Fibroblast of skin of scalp (primary cell): ENCODE results near the gene PKHD1.

Experiments used
- DNase-seq: peaks from one replicate; pipeline ENCODE4 v3.0.0-alpha.2; 2013

Gene PKHD1

GRCh38 chr6:51600514-51600913, 486.9 kb downstream of the PKHD1 start:
- DNase-seq: no peak

- no peak for DNase-seq
Observed at GRCh38 chr6:51598171-51598570, 489.2 kb downstream of the PKHD1 start.

DNA sequence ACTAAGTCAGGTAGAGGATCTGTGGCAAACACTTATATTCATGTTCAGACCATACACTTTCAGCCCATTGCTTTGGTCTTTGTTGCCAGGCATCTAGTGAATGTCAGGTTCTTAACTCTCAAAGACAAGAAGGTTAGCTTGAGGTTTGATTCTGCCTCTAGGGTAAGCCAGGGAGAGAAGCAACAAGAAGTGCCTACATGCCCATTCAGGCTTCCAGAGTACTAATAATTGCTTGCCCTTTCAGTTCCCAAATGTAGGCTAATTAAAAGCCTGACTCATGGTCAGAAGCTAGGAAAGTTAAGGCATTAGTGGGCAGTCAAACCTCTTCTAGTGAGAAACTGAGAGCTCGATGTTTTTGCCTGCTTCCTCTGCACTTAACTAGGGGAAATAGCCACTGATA, 492.4 kb downstream of the PKHD1 start:
- no peak for DNase-seq

DNA sequence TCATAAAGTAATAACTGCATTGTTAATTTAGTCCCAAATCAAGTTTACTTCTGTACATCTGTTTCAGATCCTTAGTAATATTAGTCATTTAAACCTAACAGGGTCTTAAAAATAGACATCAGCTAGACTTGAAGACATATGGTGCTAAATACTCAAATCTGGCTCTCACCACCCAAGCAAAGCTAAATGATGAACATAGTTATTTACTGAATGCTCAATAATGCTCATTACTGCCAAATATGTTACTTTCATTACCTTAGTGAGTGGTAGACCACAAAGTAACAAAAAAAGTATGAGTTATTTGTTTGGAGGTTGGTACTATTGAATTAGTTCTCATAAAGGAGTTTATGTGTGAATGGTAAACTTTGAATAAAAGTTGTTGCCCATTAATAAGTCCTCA, 502.1 kb downstream of the PKHD1 start:
- DNase-seq: no peak

DNA sequence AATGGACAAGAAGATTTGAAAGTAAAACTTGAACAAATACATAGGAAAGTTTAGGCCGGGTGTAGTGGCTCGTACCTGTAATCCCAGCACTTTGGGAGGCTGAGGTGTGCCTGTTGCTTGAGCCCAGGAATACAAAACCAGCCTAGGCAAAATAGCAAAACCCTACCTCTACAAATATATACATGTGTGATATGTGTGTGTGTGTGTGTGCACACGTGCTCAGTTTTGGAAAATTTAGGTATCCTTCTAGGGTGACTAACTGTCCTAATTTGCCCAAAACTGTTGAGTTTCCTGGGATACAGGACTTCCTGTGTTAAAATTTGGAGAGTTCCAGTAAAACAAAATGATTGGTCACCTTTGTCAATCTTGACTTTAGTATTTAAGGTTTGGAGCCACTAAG, 503.2 kb downstream of the PKHD1 start:
- DNase-seq: no peak

GRCh38 chr6:51578994-51579393, 508.4 kb downstream of the PKHD1 start:
- DNase-seq: no peak

- DNase-seq: no peak
Observed at GRCh38 chr6:51578362-51578761, 509.1 kb downstream of the PKHD1 start.

GRCh38 chr6:51574040-51574439, 513.4 kb downstream of the PKHD1 start:
- DNase-seq: no peak

DNA sequence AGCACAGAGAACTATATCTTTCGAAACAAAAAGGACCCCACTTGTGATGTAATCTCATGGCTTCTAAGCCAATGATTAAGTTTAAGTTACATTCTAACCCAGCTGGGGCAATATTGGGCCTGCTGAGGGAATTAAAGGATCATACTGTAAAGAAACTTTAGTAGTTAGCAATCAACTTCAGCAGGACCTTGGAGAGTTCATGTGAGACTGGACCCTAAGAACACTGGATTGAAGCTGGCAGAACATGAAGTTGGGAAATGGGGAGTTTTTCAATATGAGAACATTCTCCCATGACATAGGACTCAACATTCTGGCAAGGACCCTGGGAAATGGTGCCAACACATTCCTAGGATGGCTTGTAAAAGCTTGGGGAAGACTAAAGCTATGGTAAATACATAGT, 516.2 kb downstream of the PKHD1 start:
- DNase-seq: no peak

GRCh38 chr6:51570168-51570921, 517.1 kb downstream of the PKHD1 start:
- no peak for DNase-seq

GRCh38 chr6:51569594-51569993, 517.8 kb downstream of the PKHD1 start:
- no peak for DNase-seq

DNA sequence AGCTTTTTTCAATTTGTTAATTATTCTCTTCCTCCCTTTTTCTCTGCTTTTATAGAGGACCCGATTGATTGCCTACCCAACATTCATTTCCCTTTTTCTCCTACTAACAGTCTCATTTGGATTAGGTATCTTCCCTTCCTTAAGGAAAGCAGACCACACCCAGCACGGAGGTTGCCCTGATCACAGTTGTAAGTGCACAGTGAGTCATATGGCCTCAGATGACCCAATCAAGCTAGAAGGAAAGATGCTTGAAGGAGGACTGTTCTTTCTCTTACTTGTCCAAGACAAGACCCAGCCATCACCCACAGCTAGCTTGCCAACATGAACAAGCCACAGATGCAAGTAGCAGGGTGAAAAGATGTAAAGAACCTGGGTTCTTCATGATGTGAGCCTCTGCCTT, 518.6 kb downstream of the PKHD1 start:
- no peak for DNase-seq

- DNase-seq: no peak
Observed at GRCh38 chr6:51565472-51565871, 521.9 kb downstream of the PKHD1 start.
